OCI-M2 (cell line): ENCODE results near the gene JPH2.

ENCODE experiments used
- DNase-seq: peaks from one replicate; lab custom pipeline; 2025; ENCODE audit not compliant: unreplicated experiment; lab: John Stamatoyannopoulos, UW

The JPH2 gene

GRCh38 chr20:44187772-44188709, 1.1 kb upstream of the JPH2 start:
- no peak for DNase-seq

DNA sequence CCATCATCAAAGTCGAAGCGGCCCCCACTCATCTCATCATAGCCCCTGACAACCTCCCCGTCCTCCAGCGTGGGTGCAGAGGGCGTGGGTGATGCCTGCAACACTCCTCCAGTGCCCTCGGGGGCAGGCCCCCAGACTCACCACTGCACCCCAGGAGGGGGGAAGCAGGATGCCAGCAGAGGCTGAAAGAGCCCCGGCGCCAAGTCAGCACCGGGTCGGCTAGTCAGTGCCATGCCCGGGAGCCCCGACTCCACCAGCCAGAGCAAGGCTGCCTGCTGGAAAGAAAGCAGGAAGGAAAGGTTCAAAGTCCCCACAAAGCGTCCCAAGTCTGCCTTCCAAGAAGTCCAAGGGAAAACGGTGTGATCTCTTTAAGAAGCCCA, 324 bp downstream of the JPH2 start:
- DNase-seq = no peak

GRCh38 chr20:44186201-44186600, 787 bp downstream of the JPH2 start:
- DNase-seq = no peak

DNA sequence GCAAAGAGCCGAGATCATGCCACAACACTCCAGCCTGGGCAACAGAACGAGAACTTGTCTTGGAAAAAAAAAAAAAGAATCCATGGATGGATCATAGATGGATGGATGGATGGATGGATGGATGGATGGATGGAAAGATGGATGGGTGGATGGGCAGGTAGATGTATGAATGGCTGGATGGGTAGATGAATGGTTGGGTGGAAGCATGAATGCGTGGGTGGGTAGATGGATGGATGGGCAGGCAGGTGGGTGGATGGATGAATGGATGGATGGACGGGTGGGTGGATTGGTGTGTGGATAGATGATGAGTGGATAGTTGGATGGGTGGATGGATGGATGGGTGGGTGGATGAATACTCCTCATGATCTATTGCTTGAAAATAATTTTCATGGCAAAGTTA, 1.4 kb downstream of the JPH2 start:
- no peak for DNase-seq

- no peak for DNase-seq
Observed at GRCh38 chr20:44183282-44183681, 3.7 kb downstream of the JPH2 start.

- DNase-seq = no peak
Observed at GRCh38 chr20:44182863-44183262, 4.1 kb downstream of the JPH2 start.

GRCh38 chr20:44182135-44182765, 4.7 kb downstream of the JPH2 start:
- no peak for DNase-seq

GRCh38 chr20:44181611-44182010, 5.4 kb downstream of the JPH2 start:
- no peak for DNase-seq

- no peak for DNase-seq
Observed at GRCh38 chr20:44180814-44181213, 6.2 kb downstream of the JPH2 start.

GRCh38 chr20:44176833-44177534, 10.0 kb downstream of the JPH2 start:
- DNase-seq = no peak

GRCh38 chr20:44174996-44175765, 11.8 kb downstream of the JPH2 start:
- no peak for DNase-seq

GRCh38 chr20:44173846-44174245, 13.1 kb downstream of the JPH2 start:
- no peak for DNase-seq

DNA sequence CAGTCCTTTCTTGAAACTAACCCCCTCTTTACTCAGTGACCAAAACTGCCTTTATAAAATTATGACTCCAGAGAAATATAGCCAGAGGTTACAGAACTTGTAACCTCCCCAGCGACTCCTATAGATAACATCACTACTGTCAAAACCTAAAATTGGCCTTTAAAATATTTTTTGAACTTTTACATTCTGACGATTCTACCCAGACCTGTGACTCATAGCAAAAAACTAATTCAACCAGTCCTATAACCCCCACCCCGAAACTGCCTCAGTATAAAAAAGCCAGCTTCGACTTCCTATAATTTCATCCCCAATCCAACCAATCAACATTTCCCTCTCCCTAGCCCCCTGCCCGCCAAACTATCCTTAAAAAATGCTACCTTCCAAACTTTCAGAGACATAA, 13.9 kb downstream of the JPH2 start:
- DNase-seq = no peak

DNA sequence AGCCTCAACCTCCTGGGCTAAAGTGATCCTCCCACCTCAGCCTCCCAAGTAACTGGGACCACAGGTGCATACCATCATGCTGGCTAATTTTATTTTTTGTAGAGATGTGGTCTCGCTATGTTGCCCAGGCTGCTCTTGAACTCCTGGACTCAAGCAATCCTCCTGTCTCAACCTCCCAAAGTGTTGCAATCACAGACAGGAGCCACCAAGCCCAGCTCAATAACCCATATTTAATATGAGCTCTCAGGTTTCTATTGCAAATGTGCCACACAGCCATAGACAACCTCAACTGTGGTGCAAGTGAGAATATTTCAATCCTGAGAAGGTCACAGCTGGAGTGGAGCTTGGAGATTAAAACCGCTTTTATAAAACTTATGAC, 14.4 kb downstream of the JPH2 start:
- no peak for DNase-seq

- no peak for DNase-seq
Observed at GRCh38 chr20:44171775-44172571, 15.0 kb downstream of the JPH2 start.

- DNase-seq = no peak
Observed at GRCh38 chr20:44170816-44171410, 16.1 kb downstream of the JPH2 start.

DNA sequence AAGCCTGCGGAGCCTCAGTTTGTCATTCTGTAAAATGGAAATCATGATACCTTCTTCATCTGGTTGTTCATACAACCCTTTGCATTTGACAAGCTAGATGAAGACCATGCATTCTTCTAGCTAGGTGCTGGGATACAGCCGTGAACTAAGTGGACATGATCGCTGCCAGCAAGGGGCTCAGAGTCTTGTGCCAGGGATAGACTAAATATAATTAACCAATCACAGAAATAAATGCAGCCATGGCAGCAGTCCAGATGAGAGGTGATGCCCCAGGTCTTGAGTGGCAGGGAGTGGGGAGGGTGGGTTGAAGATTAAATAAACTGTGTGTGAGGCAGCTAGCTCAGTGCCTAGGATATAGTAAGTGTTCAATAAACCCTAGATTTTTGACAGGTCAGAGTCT, 19.3 kb downstream of the JPH2 start:
- no peak for DNase-seq

- DNase-seq = no peak
Observed at GRCh38 chr20:44166477-44166876, 20.5 kb downstream of the JPH2 start.

- no peak for DNase-seq
Observed at GRCh38 chr20:44166008-44166407, 21.0 kb downstream of the JPH2 start.

DNA sequence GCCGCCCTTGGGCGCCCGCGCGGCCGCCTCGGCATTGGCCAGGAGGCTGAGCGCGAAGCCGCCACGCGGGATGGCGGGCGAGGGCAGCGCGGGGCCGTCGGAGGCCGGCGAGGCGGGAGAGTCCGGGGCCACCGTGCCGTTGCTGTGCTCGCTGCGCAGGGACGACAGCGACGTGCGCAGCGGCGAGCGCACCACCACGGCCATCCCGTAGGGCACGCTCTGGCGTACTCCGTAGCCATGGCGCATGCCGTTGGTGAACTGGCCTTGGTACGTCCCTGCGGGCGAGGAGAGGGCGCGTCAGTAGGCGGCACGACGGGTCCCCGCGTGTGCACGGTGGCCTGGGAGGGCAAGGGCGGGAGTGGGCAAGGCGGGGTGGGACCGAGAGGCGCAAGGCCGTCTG, 26.9 kb downstream of the JPH2 start:
- no peak for DNase-seq
